T-helper 2 cell (primary cell): ENCODE data around the gene CAPZA1.
"Not testable (repeated sequence)": the region's sequence is repeated elsewhere in the genome, so short reads cannot be mapped to it uniquely, and the experiment has no call there.

Experiments used
- DNase-seq, 5 experiments: peaks; one replicate each; pipeline versions ENCODE4 v3.0.0 to v3.0.0-alpha.2; 2012 to 2022
- total RNA-seq, 2 donors: gene quantifications; one replicate each; lab custom pipeline; 2026; lab: John Stamatoyannopoulos, UW

Gene CAPZA1
- 206 to 213 reads per million in 2 donors for total RNA-seq

DNA sequence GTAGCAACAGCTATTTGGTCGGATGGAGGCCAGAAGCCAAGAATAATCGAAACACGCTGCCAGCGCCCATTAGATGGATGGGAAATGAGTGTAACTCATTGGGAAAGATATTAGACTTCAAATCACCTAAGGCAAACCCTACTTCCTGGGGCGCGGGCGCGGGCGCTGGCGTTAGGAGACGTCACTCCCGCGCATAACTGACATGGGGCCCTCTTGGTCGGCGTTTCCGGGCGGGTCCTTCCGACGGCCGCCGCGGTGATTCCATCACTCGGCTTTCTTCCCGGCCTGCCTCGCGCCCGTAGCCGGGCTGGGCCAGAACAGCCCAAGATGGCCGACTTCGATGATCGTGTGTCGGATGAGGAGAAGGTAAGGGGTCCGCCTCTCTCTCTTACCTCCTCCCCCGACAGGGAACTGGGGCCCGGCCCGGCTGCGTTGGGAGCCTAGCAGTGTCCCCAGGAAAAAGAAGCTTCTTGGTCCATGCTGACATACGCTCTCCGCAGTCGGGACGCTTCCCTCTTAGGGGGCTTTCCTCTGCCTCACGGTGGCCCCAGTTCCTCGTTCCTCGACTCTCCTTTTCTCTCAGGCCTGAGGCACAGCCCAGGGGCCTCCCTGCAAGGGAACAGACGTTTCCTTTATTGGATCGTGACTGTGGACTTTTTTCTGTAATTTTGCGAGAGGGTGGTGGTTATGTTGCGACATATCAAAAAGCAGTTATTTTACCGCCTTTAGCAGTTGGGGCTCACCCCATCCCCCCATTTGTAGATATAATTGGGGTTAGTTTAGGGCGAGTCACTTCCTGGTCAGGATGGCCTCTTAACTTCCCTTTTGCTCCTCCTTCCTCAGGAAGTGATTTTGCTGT lies at the start of gene CAPZA1:
Gene CAPZA1 (plus strand): TSS at position 315 of the 859 bp plus-strand sequence. CDS start 13 bp downstream, at position 328.
- peak; percentile 83 to 98 (median 89) for DNase-seq

DNA sequence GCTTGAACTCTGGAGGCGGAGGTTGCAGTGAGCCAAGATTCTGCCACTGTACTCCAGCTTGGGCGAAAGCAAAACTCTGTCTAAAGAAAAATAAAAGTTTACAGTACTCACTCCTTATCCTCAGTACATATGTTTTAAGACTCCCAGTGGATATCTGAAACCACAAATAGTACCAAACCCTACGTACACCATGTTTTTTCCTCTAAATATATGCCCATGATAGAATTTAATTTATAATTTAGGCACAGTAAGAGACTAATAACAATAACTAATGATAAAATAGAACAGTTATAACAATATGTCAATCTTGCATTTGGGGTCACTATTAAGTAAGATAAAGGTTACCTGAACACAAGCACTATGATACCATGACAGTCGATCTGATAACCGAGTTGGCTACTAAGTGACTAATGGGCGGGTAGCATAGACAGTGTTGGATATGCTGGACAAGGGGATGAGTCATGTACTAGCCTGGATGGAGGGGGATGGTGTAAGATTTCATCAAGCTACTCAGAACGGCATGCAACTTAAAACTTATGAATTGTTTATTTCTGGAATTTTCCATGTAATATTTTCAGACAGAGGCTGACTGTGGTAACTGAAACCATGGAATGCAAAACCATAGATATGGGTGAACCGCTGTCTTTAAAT lies 44.4 kb upstream of the CAPZA1 start:
- no peak for DNase-seq

DNA sequence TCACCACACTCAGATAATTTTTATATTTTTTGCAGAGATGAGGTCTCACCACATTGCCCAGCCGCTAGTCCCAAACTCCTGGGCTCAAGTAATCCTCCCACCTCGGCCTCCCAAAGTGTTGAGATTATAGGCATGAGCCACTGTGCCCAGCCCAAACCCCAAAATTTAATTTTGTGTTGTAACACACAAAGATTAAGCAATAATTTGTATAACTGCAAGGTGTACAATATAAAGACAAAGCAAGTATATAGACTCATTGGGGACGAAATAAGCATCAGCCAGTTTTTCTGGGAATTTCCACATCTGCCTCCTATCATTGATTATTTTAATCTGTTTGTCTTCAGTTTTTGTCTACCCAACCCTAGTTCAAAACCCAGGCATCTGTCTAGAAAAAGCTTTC lies 43.4 kb upstream of the CAPZA1 start:
- no peak for DNase-seq

DNA sequence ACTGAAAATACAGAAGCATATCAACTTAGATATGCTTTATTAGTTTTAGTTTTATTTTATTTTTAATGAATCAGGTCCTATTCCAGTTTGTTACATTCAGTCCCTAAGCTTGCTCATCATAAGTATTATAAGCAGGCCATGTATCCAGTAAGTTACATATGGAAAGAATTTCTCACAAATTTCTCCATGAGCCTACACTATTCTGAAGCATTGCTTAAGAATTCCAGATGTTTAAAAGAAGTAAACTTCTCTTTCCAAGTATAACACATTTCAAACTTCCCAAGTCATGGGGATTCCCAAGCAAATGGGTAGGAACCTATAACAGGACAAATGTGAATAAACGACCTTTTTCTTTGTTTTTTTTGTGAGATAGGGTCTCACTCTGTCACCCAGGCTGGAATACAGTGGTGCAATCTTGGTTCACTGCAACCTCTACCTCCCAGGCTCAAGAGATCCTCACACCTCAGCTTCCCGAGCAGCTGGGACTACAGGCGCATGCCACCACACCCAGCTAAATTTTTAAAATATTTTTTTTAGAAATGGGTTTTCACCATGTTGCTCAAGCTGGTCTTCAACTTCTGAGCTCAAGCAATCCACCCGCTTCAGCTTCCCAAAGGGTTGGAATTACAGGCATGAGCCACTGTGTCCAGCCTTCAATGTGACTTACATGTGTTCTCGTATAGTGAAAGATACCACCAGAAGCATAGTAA lies 39.7 kb upstream of the CAPZA1 start:
- no peak for DNase-seq

DNA sequence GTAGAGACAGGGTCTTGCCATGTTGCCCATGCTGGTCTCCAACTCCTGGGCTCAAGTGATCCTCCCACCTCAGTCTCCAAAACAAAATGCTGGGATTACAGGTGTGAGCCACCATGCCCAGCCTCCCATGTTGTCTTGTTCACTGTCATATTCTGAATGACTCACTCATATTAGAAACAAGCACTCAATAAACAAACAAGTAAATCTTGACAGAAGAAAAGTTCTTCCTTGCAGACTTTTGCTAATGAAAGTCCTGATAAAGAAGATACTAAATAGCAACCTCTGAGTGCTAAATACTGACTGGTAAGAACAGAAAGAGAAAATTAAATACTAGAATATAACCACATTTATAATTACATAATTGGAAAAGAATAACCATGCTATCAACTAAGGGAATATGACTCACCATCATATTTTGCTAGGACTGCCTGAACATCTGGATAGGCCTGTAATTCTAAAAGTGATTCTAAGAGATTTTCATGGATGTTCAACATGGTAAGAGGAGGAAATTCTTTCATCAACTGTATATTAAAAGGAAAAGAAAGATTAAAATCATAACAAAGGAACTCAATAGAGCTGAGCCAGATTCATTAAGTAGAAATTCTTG lies 37.9 kb upstream of the CAPZA1 start:
- DNase-seq = no peak

DNA sequence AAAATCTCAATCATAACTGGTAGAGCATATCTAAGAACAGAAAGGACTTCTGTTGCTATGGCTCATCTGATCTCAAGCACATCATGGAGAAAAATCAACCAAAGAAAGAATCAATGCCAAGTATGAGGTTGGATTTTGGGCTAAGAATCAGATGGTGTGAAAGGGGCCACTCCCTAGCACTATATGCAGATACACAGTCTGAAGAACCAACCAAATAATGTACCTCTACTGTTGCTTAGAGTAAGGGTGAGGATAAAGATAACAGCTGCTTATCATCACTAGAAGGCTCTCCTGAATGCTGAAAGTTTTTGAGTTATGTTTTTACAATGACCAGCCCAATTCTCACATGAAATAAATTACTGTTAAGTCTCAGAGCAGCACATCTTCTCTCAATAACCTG lies 36.3 kb upstream of the CAPZA1 start:
- no peak for DNase-seq

DNA sequence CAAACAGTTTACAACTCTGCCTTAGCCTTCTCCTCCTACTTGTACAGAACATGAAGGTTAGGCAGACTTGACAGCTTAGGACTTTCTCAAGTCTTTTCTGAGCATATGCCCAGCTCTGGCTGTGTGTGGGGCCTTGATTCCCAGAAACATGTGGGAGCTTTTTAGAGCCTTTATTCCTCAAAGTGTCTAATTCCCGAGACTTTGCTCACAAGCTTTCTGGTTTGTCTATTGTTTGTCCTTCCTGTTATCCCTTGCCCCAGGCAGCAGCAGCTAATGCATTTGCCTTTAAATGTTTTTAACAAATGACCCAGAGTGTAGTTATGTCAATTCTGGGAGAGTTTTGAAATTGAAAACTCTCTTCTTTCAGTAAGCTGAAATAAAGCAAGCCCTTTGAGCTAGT lies 29.9 kb upstream of the CAPZA1 start:
- DNase-seq = no peak

DNA sequence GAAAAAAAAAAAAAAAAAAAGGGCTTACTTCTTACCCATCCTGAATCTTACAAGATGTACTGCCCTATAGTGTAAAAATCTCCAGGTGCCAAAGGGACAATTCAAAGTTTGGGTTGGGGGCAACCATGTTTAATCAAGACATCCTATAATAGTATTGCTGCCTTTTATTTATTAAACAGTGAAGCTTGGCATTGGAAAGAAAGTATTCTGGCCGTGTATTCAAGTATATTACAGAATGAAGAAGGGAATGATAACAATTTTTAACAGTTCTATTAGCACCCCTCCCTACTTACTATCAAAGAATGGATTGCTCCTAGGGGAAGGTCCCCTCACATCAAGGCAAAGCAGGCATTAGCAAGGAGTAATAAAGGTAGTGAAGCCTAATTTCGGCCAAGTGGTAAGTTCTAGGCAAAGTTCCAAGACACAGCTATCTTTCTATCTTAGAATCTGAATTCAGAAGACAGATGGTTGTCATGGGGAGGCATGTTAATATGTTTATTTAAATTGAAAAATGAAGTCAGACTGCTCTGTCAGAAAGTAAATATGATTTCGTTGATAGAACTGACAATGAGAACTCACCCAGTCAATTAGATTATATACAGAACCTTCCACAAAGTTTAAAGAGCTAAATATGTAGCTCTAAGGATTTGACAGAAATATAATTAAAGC lies 25.3 kb upstream of the CAPZA1 start:
- no peak for DNase-seq

DNA sequence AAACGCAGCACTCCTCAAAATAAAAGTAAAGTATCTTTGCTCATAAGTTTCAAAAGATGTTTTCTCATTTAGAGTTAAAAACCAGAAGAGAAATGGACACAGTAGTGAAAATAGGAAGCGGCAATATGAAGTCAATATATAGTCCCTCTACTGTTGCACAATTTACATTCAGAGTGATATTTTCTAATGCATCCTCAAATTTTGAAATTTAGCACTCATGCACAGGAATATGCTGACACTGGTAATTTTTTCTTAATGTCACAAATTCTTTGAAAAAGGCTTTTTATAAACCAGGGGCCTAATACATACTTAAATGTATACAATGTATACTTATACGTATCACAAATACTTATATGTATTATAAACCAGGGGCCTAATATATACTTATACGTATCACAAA lies 20.2 kb upstream of the CAPZA1 start:
- DNase-seq = no peak

DNA sequence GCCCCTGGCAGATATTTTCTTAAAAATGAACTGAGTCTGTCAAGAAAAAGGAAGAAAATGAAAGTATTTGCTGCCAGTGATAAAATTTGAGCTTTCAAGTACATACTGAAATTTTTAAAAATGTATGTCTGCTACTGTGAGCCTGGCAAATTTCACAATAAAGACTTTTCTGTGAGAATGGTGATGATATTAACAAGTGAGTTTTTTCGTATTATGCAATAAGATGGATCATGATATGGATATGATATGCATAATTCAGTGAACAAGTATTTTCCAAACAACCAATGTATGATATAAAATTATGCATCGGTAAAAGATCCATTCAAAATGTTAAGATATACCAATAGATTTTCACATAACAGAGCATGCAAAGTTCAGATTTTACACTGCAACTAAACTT lies 16.6 kb upstream of the CAPZA1 start:
- DNase-seq = no peak

DNA sequence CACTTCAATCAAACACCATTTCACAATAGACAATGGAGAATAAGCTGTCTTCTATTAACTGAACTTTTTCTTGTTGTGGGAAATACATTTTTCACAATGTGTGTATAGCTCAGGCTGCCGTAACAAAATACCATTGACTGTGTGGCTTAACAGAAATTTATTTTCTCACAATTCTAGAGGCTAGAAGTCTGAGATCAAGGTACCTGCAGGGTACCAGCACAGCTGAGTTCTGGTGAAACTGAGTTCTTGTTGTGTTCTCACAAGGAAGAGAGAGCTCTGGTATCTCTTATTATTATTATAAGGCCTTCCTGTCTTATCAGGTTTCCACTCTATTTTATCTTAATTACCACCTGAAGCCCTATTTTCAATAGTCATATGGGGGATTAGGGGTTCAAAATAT lies 16.1 kb upstream of the CAPZA1 start:
- DNase-seq = no peak

DNA sequence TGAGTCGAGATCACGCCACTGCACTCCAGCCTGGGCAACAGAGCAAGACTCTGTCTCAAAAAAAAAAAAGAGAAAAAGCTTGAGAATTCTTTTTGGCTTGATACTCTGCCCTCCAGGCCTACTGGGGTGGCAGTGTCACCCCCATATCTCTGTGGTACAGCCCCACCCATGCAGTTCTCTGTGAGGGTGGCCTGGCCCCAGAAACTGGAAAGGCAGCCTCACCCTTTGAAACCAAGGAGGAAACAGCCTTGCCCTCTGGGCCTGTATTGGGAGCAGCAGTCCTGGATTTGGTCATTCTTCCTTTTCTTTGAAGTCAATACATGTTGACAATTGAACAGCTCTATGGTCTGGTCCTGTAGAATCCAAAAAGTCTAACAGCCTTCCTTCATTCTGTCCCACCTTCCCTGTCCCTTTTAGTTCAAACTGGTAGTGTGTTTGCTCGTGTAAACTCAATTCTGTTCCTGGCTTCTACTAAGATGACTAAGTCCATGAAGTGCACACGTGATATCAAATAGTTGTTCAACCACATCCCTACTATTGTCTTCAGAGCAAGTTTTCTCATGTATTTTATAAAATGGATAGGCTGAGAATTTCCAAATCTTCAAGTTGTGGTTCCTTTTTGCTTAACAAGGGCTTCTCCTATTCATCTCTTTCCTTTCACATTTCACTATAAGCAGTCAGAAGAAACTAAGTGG lies 13.9 kb upstream of the CAPZA1 start:
- DNase-seq = peak in 1 of 5 experiments; percentile 67

DNA sequence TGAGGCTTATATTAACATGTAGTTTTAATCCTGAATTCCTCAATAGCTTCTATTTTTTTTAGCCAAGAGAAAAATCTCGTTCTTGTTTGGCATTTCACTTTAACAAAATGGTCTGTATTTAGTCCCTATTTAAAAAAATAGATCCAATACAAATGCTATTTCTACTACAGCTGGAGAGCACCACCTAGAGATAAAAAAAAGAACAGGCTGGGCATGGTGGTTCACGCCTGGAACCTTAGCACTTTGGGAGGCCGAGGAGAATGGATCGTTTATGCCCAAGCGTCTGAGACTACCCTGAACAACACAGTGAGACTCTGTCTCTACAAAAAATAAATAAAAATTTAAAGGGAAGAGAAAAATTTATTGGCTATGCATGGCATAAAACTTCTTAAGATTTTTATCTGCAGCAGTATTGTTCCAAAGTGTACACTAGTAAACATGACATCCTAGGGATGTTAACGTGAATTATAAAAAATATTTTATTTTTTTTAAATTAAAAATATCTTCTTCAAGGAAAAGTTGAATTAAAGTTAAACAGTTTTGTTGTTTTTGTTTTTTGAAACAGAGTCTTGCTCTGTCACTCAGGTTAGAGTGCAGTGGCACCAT lies 5.1 kb upstream of the CAPZA1 start:
- DNase-seq = peak in 1 of 5 experiments; percentile 58

DNA sequence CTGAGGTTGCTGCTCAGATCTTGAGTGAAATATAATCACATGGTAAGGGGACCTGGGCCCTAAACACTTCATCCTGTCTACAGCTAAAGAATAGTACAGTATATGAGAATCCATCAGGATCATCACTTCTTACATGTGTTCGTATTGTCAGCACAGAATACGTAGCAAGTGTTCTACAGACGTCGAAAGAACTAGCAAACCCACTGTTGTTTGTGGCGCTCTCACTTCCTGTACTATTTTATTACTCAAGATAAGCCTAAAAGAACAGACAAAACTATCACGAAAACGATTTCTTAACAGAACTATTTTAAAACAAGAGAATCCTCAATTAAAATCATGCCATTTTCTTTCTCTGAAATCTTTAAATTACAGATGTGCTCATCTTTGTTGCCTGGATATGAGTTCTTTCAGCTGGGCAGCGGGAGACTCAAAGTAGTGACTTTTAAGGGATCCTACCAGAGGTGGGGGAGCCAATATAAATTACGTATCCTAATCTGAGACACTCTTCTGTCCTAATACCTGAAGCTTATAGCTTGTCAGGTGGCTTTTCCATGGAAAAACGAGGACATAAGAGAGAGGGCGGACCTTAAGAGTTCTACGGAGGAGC lies 1.4 kb upstream of the CAPZA1 start:
- DNase-seq = peak in 3 of 5 experiments; percentile 21 to 80 (median 61)

DNA sequence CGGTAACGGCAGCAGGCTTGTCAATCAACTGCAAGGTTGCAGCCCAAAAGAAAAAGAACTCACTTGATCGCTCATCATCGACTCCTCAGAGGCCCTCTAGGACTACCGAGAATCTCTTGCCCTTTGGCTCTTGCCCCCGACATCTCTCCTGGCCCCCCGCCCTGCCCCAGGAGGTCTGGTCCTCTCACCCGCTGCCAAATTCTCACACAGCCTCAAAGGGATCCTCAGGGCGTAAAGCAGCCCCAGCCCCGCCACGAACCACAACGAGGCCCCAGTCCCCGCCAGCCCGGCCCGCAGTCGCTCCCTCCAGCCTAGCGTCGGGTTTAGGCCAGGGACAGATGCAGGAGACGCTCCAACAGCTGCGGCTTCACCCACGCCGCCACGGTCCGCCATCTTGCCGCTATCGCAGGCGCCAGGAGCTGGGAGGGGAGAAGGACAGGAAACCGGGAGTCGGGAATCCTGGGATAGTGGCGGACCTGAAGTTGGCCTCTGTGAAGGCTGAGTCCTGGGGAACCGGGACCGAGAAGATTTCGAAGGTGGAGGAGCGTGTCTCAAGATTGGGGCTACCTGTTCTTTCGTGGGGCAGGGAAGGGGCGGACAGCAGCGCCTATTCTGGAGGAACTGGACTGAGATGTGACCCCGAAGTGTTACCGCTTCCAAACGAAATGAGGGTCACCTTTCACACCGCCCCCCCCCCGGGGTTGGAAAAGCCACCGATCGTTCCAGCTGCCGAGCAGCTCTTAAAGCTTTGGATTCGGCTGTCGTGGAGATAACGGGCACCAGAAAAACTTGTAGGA lies 713 bp upstream of the CAPZA1 start, which contains the start of gene ST7L:
Gene ST7L (minus strand): TSS at position 421 of the 797 bp plus-strand sequence. CDS start 28 bp downstream, at position 393.
- peak; percentile 22 to 77 (median 46) for DNase-seq

DNA sequence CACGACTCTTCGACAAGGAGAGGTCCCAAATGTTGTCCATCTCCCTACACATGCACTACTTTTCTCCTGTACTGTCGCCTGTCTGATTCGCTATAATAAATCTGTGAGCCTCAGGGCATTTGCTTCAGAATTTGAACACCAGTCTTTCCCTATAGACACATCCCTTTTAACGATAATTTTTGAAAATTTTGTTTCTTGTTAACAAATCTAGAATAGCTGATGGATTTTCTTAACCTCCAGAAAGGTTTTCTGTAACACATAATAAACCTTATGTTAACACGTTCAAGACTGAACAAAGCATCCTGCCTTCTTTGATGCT lies 704 bp downstream of the CAPZA1 start:
- DNase-seq = no peak

DNA sequence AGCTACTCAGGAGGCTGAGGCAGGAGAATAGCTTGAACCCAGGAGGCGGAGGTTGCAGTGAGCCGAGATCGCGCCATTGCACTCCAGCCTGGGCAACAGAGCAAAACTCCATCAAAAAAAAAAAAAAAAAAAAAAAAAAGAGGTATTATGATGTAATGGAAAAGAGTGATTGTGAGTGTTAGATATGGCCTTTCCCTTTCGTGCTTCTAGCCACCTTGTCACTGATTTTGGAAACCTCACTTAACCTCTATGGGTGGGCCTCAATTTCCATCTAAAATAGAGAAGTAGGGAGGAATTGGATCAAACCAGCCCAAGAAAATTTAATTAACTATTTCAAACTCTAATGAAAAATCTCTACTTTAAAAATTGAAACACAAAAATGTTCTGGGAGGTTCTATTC lies 4.9 kb downstream of the CAPZA1 start:
- DNase-seq = not testable (repeated sequence)

DNA sequence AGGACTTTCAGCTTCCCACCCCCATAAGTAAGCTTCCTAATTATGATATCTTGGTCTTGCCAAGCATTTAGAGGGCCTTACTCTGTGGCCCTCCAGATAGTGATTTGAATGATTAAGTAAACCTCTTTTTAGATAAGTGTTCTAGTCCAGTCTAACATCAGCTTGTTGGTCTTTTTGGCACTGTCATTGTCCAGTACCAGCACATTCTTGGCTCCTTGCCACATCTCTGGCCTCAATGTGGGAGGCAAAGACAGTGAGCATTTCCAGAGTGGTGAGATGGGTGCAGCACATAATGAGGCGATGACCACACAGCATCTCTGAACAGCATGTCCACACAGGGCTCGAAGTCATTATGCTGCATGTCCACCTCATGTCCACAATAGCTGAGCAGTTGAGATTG lies 6.1 kb downstream of the CAPZA1 start:
- DNase-seq = no peak

DNA sequence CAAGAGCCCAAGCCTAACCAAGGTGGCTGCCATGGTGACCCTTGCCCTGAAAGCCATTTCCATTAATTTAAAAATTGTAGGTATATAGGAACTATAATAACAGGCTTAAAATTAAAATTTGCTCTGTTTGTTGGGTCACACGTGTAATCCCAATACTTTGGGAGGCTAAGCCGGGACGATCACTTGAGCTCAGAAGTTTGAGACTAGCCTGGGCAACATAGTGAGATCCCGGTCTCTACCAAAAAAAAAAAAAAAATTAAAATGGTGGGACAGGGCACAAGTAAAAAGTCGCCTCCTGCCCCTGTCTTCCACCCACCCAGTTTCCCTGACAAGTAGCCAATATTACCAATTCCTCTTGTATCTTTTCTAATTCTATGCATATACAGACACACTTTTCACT lies 6.6 kb downstream of the CAPZA1 start:
- no peak for DNase-seq

DNA sequence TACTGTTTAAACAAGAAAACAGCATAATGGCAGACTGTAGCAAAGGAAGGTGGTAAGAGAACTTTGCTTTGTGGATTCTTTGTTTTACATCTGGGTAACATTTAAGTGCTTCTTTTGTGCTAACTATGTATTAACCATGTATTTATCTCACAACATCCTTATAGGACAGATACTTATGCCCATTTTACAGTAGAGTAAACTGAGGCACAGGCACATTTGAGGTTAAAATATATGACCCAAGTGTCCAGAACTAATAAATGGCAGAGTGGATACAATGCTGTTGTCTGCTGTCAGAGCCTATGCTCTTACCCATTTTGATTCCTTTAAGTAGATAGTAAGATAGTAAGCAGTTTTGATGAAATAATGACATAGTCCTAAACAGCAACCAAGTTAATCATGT lies 7.3 kb downstream of the CAPZA1 start:
- DNase-seq = no peak
